GM23338 (cell line): ENCODE data around the gene SLC6A8. TPM values are rescaled to one million over a fixed set of nuclear protein-coding genes. Genes with fewer than 3 reads are reported as not detected.

Source experiments
- CREB1 ChIP-seq: fragments of 250-450 bp; sonication (Bioruptor Pico); IDR thresholded peaks from 2 replicates; pipeline ENCODE4 v1.5.0; 2020; ENCODE audit warnings: low read depth, mild to moderate bottlenecking, moderate library complexity
- CTCF ChIP-seq, 2 experiments: fragments of 200-600 bp in 1 of 2; sonication (generic) in 1 of 2; conservative IDR thresholded peaks; 2 replicates each; pipeline versions ENCODE4 v1.5.1 to v1.6.1; 2016 to 2017; ENCODE audit warnings: antibody characterized with exemption in 2 of 2, low read depth in 2 of 2, mild to moderate bottlenecking in 2 of 2, moderate library complexity in 1 of 2
- EZH2phosphoT487 ChIP-seq: fragments of 200-600 bp; sonication (generic); IDR thresholded peaks from one replicate; pipeline ENCODE4 v1.8.1; 2018; ENCODE audit warnings: antibody characterized with exemption; ENCODE audit not compliant: unreplicated experiment
- JUNB ChIP-seq: IDR thresholded peaks from one replicate; pipeline ENCODE4 v1.6.1; 2016; ENCODE audit warnings: antibody characterized with exemption; ENCODE audit not compliant: unreplicated experiment
- POLR2AphosphoS5 ChIP-seq: IDR thresholded peaks from 2 replicates; pipeline ENCODE4 v1.6.1; 2016; ENCODE audit warnings: antibody characterized with exemption, low read depth
- REST ChIP-seq: IDR thresholded peaks from one replicate; pipeline ENCODE4 v1.6.1; 2018; ENCODE audit warnings: antibody characterized with exemption; ENCODE audit not compliant: unreplicated experiment
- STAT1 ChIP-seq: IDR thresholded peaks from one replicate; pipeline ENCODE4 v1.6.1; 2016; ENCODE audit warnings: antibody characterized with exemption; ENCODE audit not compliant: unreplicated experiment
- ZNF114 ChIP-seq: fragments of 250-450 bp; sonication (Bioruptor Pico); IDR thresholded peaks from 2 replicates; pipeline ENCODE4 v1.5.0; 2020; ENCODE audit warnings: mild to moderate bottlenecking, moderate library complexity
- ZNF331 ChIP-seq: fragments of 250-450 bp; sonication (Bioruptor Pico); IDR thresholded peaks from 2 replicates; pipeline ENCODE4 v1.5.0; 2020; ENCODE audit warnings: low read depth, mild to moderate bottlenecking, moderate library complexity
- ZNF462 ChIP-seq: fragments of 250-450 bp; sonication (Bioruptor Pico); IDR thresholded peaks from 2 replicates; pipeline ENCODE4 v1.5.0; 2020; ENCODE audit warnings: mild to moderate bottlenecking, moderate library complexity
- polyA plus RNA-seq: library from polyadenylated mRNA; unstranded; fragments of >200 nt; fragmentation: Nextera tagmentation; extraction: Ambion mirVana; gene quantifications from 2 replicates; pipeline ENCODE4 v1.2.1, GENCODE V29; 2016
- total RNA-seq: library from RNA; depleted of rRNA; stranded (reverse); fragments of >200 nt; shearing (Covaris generic); gene quantifications from 2 replicates; pipeline ENCODE4 v1.2.3, GENCODE V29; 2014

The SLC6A8 gene
- total and polyA plus RNA-seq, 2 experiments from 2014 or later: 19.5 to 68.6 TPM

GRCh38 chrX:153739754-153740486 lies 52.2 kb downstream of the SLC6A8 start (continued):
- TF ChIP-seq ZNF462 (CRISPR knock-in tag) (no peak), CREB1 (CRISPR knock-in tag) (no peak), ZNF331 (CRISPR knock-in tag) (no peak), CTCF (conservative IDR thresholded peaks at IDR 0.05; ENCODE audit: low read depth in 2 of 2) (no peak), STAT1 (no peak), EZH2phosphoT487 (no peak), REST (no peak), POLR2AphosphoS5 (no peak), ZNF114 (CRISPR knock-in tag) (no peak), JUNB (no peak)
